Activated T-helper 9 cell treated with anti-CD3 and anti-CD28 coated beads, Interleukin-2, amount 50 U/mL, for 16 hours (primary cell): Measurements from ENCODE around the gene ACSM3.

ENCODE experiments used
- DNase-seq: peaks from one replicate; pipeline ENCODE4 v3.0.0-alpha.2; 2020; ENCODE audit warnings: low read depth

ACSM3 gene

GRCh38 chr16:20806168-20807050 is 42.6 kb downstream of the ACSM3 start, which contains the start of the genes ERI2 and REXO5:
Gene ERI2 (minus strand): TSS chr16:20806472. CDS start chr16:20806430, 42 bp downstream.
Gene REXO5 (plus strand): TSS chr16:20806527. CDS start chr16:20806954, 427 bp downstream.
- peak; percentile 64 for DNase-seq

- no peak for DNase-seq
Measured at GRCh38 chr16:20807862-20808261, 44.0 kb downstream of the ACSM3 start.

- no peak for DNase-seq
Measured at GRCh38 chr16:20811889-20812439, 48.1 kb downstream of the ACSM3 start.

- DNase-seq: no peak
Measured at GRCh38 chr16:20812510-20812909, 48.7 kb downstream of the ACSM3 start.

GRCh38 chr16:20814784-20815183 is 51.0 kb downstream of the ACSM3 start:
- DNase-seq: no peak

- no peak for DNase-seq
Measured at GRCh38 chr16:20818929-20819585, 55.2 kb downstream of the ACSM3 start.

- DNase-seq: no peak
Measured at GRCh38 chr16:20821682-20822081, 57.9 kb downstream of the ACSM3 start.

- DNase-seq: no peak
Measured at GRCh38 chr16:20822521-20823325, 58.9 kb downstream of the ACSM3 start.

- no peak for DNase-seq
Measured at GRCh38 chr16:20826039-20826566, 62.3 kb downstream of the ACSM3 start.

- DNase-seq: no peak
Measured at GRCh38 chr16:20829536-20829935, 65.7 kb downstream of the ACSM3 start.

- DNase-seq: no peak
Measured at GRCh38 chr16:20830372-20830771, 66.6 kb downstream of the ACSM3 start.

GRCh38 chr16:20833086-20833485 is 69.3 kb downstream of the ACSM3 start:
- no peak for DNase-seq

- DNase-seq: no peak
Measured at GRCh38 chr16:20838240-20838639, 74.4 kb downstream of the ACSM3 start.

GRCh38 chr16:20839504-20839903 is 75.7 kb downstream of the ACSM3 start:
- DNase-seq: no peak

GRCh38 chr16:20844054-20844453 is 80.2 kb downstream of the ACSM3 start:
- DNase-seq: no peak

GRCh38 chr16:20844588-20844987 is 80.8 kb downstream of the ACSM3 start:
- no peak for DNase-seq

- no peak for DNase-seq
Measured at GRCh38 chr16:20846030-20846429, 82.2 kb downstream of the ACSM3 start.

GRCh38 chr16:20846551-20846950 is 82.7 kb downstream of the ACSM3 start:
- DNase-seq: no peak
